Stimulated activated naive B cell treated with anti-CD40 and anti-IgM and Interleukin-4, amounts not matched to agents 10 μg/mL and 1 μg/mL and 100 μg/mL, for 72 hours (primary cell): ENCODE data around the gene LAG3.
A peak's percentile ranks its signal among the peaks of the same experiment; 100 is the strongest.

Experiments used
- ATAC-seq, 2 donors: fragments of 150-1000 bp; cut with Tn5 transposase; replicated peaks; 2 replicates each; pipeline ENCODE4 v1.10.0; 2021; ENCODE audit warnings: moderate library complexity in 1 of 2
- DNase-seq: peaks from one replicate; pipeline ENCODE4 v3.0.0; 2021
- H3K27ac Mint-ChIP-seq: one replicate; pipeline ENCODE4 v1.8.0; 2022; ENCODE audit warnings: mild to moderate bottlenecking, mixed read lengths
- H3K27me3 Mint-ChIP-seq, 2 donors: one replicate each; pipeline ENCODE4 v1.8.0; 2022; ENCODE audit warnings: mixed read lengths in 2 of 2
- H3K36me3 Mint-ChIP-seq, 2 donors: one replicate each; pipeline ENCODE4 v1.8.0; 2022; ENCODE audit warnings: mixed read lengths in 2 of 2, mild to moderate bottlenecking in 1 of 2
- H3K4me1 Mint-ChIP-seq, 2 donors: one replicate each; pipeline ENCODE4 v1.8.0; 2022; ENCODE audit warnings: mixed read lengths in 2 of 2, mild to moderate bottlenecking in 1 of 2
- H3K4me3 Mint-ChIP-seq, 2 donors: one replicate each; pipeline ENCODE4 v1.8.0; 2022; ENCODE audit warnings: mild to moderate bottlenecking in 2 of 2, mixed read lengths in 2 of 2, moderate library complexity in 1 of 2
- H3K9me3 Mint-ChIP-seq, 2 donors: one replicate each; pipeline ENCODE4 v1.8.0; 2022; ENCODE audit warnings: mixed read lengths in 2 of 2, mild to moderate bottlenecking in 1 of 2

LAG3 gene

GRCh38 chr12:6745741-6746525, 26.4 kb upstream of the LAG3 start:
- H3K9me3 Mint-ChIP-seq = peaks cover 0 to 9% of the 10 kb centered on the region in 2 donors
- DNase-seq (peak; percentile 53), ATAC-seq (peak; percentile 96 to 98)
- peak overlapping the region; percentile 96 for H3K27ac Mint-ChIP-seq
- no peaks in the 10 kb centered on the region for H3K27me3 Mint-ChIP-seq
- H3K36me3 Mint-ChIP-seq = peaks cover 52 to 66% of the 10 kb centered on the region in 2 donors
- peak overlapping the region; percentile 14 to 21 for H3K4me3 Mint-ChIP-seq
- peaks cover 34 to 55% of the 10 kb centered on the region in 2 donors for H3K4me1 Mint-ChIP-seq

- peaks cover 38 to 62% of the 10 kb centered on the region in 2 donors for H3K4me1 Mint-ChIP-seq
- H3K36me3 Mint-ChIP-seq = peaks cover 53 to 76% of the 10 kb centered on the region in 2 donors
- no peaks in the 10 kb centered on the region for H3K27me3 Mint-ChIP-seq
Observed at GRCh38 chr12:6747216-6747615, 25.1 kb upstream of the LAG3 start.

GRCh38 chr12:6748761-6749160, 23.6 kb upstream of the LAG3 start:
- peaks cover 49 to 74% of the 10 kb centered on the region in 2 donors for H3K36me3 Mint-ChIP-seq
- H3K4me1 Mint-ChIP-seq = peaks cover 40 to 54% of the 10 kb centered on the region in 2 donors
- H3K27ac Mint-ChIP-seq = no peak overlapping the region
- H3K27me3 Mint-ChIP-seq = no peaks in the 10 kb centered on the region
- peaks cover 0 to 5% of the 10 kb centered on the region in 2 donors for H3K9me3 Mint-ChIP-seq
- no peak for ATAC-seq
- DNase-seq = no peak
- H3K4me3 Mint-ChIP-seq = no peak overlapping the region

More at GRCh38 chr12:6747216-6747615, 25.1 kb upstream of the LAG3 start:
- peak overlapping the region; percentile 33 for H3K27ac Mint-ChIP-seq
- H3K4me3 Mint-ChIP-seq = no peak overlapping the region
- DNase-seq = no peak
- no peak for ATAC-seq
- H3K9me3 Mint-ChIP-seq = peaks cover 0 to 9% of the 10 kb centered on the region in 2 donors

- DNase-seq = no peak
- peak overlapping the region; percentile 62 for H3K27ac Mint-ChIP-seq
- H3K27me3 Mint-ChIP-seq = no peaks in the 10 kb centered on the region
- H3K9me3 Mint-ChIP-seq = no peaks in the 10 kb centered on the region
- peaks cover 37 to 62% of the 10 kb centered on the region in 2 donors for H3K36me3 Mint-ChIP-seq
- no peak for ATAC-seq
- peaks cover 41 to 52% of the 10 kb centered on the region in 2 donors for H3K4me1 Mint-ChIP-seq
- H3K4me3 Mint-ChIP-seq = no peak overlapping the region
Observed at GRCh38 chr12:6750506-6750905, 21.8 kb upstream of the LAG3 start.

- Mint-ChIP-seq H3K36me3 (peaks cover 27 to 50% of the 10 kb centered on the region in 2 donors), H3K27me3 (peaks cover 0 to 1% of the 10 kb centered on the region in 2 donors), H3K27ac (peak overlapping the region; percentile 100), H3K4me3 (peak overlapping the region; percentile 90 to 97), H3K9me3 (no peaks in the 10 kb centered on the region), H3K4me1 (peaks cover 31 to 42% of the 10 kb centered on the region in 2 donors)
- DNase-seq (no peak), ATAC-seq (no peak)
Observed at GRCh38 chr12:6751767-6752166, 20.6 kb upstream of the LAG3 start.

GRCh38 chr12:6752167-6752920, 20.0 kb upstream of the LAG3 start:
- DNase-seq (no peak), ATAC-seq (peak; percentile 8 to 13)
- H3K4me1 Mint-ChIP-seq = peaks cover 31 to 48% of the 10 kb centered on the region in 2 donors
- peak overlapping the region; percentile 100 for H3K27ac Mint-ChIP-seq
- no peaks in the 10 kb centered on the region for H3K9me3 Mint-ChIP-seq
- peak overlapping the region; percentile 90 to 97 for H3K4me3 Mint-ChIP-seq
- H3K27me3 Mint-ChIP-seq = peaks cover 5 to 7% of the 10 kb centered on the region in 2 donors
- peaks cover 23 to 45% of the 10 kb centered on the region in 2 donors for H3K36me3 Mint-ChIP-seq

- H3K9me3 Mint-ChIP-seq = no peaks in the 10 kb centered on the region
- H3K36me3 Mint-ChIP-seq = peaks cover 14 to 37% of the 10 kb centered on the region in 2 donors
- H3K4me3 Mint-ChIP-seq = peak within 1 kb of the TSS; percentile 90 to 97
- peaks cover 30 to 45% of the 10 kb centered on the region in 2 donors for H3K4me1 Mint-ChIP-seq
- peak within 1 kb of the TSS; percentile 100 for H3K27ac Mint-ChIP-seq
- ATAC-seq = peak; percentile 87 to 89
- DNase-seq = peak; percentile 99
- peaks cover 5 to 13% of the 10 kb centered on the region in 2 donors for H3K27me3 Mint-ChIP-seq
Observed at GRCh38 chr12:6752921-6753771, 19.2 kb upstream of the LAG3 start, which contains the start of gene MLF2. MLF2 (minus strand) TSS chr12:6753141; CDS start chr12:6752334, 807 bp downstream.

- H3K4me1 Mint-ChIP-seq = peaks cover 36 to 48% of the 10 kb centered on the region in 2 donors
- peaks cover 9 to 13% of the 10 kb centered on the region in 2 donors for H3K27me3 Mint-ChIP-seq
- ATAC-seq (peak in 1 of 2 donors; percentile 0), DNase-seq (no peak)
- H3K4me3 Mint-ChIP-seq = peak overlapping the region; percentile 90 to 97
- no peaks in the 10 kb centered on the region for H3K9me3 Mint-ChIP-seq
- H3K27ac Mint-ChIP-seq = peak overlapping the region; percentile 100
- H3K36me3 Mint-ChIP-seq = peaks cover 10 to 32% of the 10 kb centered on the region in 2 donors
Observed at GRCh38 chr12:6753772-6754356, 18.5 kb upstream of the LAG3 start.

GRCh38 chr12:6754411-6754810, 17.9 kb upstream of the LAG3 start:
- Mint-ChIP-seq H3K27ac (no peak overlapping the region), H3K27me3 (peaks cover 9 to 13% of the 10 kb centered on the region in 2 donors), H3K4me1 (peaks cover 37 to 49% of the 10 kb centered on the region in 2 donors), H3K4me3 (peak overlapping the region in 1 of 2 donors; percentile 5), H3K9me3 (no peaks in the 10 kb centered on the region), H3K36me3 (peaks cover 5 to 27% of the 10 kb centered on the region in 2 donors)
- no peak for ATAC-seq
- no peak for DNase-seq

GRCh38 chr12:6757028-6757690, 15.2 kb upstream of the LAG3 start:
- DNase-seq (no peak), ATAC-seq (no peak)
- H3K9me3 Mint-ChIP-seq = no peaks in the 10 kb centered on the region
- no peak overlapping the region for H3K4me3 Mint-ChIP-seq
- peaks cover 26 to 37% of the 10 kb centered on the region in 2 donors for H3K4me1 Mint-ChIP-seq
- peaks cover 14 to 26% of the 10 kb centered on the region in 2 donors for H3K27me3 Mint-ChIP-seq
- no peak overlapping the region for H3K27ac Mint-ChIP-seq
- peaks cover 2 to 5% of the 10 kb centered on the region in 2 donors for H3K36me3 Mint-ChIP-seq

- peak overlapping the region; percentile 0 for H3K27ac Mint-ChIP-seq
Observed at GRCh38 chr12:6758506-6759095, 13.7 kb upstream of the LAG3 start.

GRCh38 chr12:6759741-6760140, 12.6 kb upstream of the LAG3 start:
- peaks cover 26 to 45% of the 10 kb centered on the region in 2 donors for H3K27me3 Mint-ChIP-seq
- DNase-seq (no peak), ATAC-seq (no peak)
- peaks cover 0 to 2% of the 10 kb centered on the region in 2 donors for H3K9me3 Mint-ChIP-seq
- H3K4me3 Mint-ChIP-seq = no peak overlapping the region
- H3K27ac Mint-ChIP-seq = no peak overlapping the region
- peaks cover 18 to 29% of the 10 kb centered on the region in 2 donors for H3K4me1 Mint-ChIP-seq
- H3K36me3 Mint-ChIP-seq = no peaks in the 10 kb centered on the region

More at GRCh38 chr12:6758506-6759095, 13.7 kb upstream of the LAG3 start:
- Mint-ChIP-seq H3K27me3 (peaks cover 18 to 36% of the 10 kb centered on the region in 2 donors), H3K9me3 (no peaks in the 10 kb centered on the region), H3K4me3 (no peak overlapping the region), H3K36me3 (no peaks in the 10 kb centered on the region), H3K4me1 (peaks cover 20 to 31% of the 10 kb centered on the region in 2 donors)
- DNase-seq = no peak
- peak in 1 of 2 donors; percentile 14 for ATAC-seq
